H1 (cell line): ENCODE results near the gene DNER. TPM values are rescaled to one million over a fixed set of nuclear protein-coding genes. Genes with fewer than 3 reads are reported as not detected.

ENCODE experiments used
- EGR1 ChIP-seq: IDR thresholded peaks from 2 replicates; pipeline ENCODE4 v1.6.1; 2011; ENCODE audit warnings: low read depth, low read length, borderline replicate concordance
- RXRA ChIP-seq: IDR thresholded peaks from 2 replicates; pipeline ENCODE4 v1.6.1; 2011; ENCODE audit warnings: low read depth, mild to moderate bottlenecking, low read length, moderate library complexity; ENCODE audit not compliant: insufficient read depth
- SAP30 ChIP-seq: fragments of 300-600 bp; sonication (generic); IDR thresholded peaks from 2 replicates; pipeline ENCODE4 v1.7.1; 2012; ENCODE audit warnings: low read length, moderate library complexity, mild to moderate bottlenecking, inconsistent platforms; ENCODE audit not compliant: insufficient read depth, insufficient replicate concordance
- SP2 ChIP-seq: IDR thresholded peaks from 2 replicates; pipeline ENCODE4 v1.6.1; 2012; ENCODE audit warnings: mild to moderate bottlenecking, low read length, inconsistent platforms
- TAF7 ChIP-seq: optimal IDR thresholded peaks from 2 replicates; pipeline ENCODE3; 2011; ENCODE audit warnings: low read depth, mild to moderate bottlenecking, inconsistent platforms, low read length, moderate library complexity, borderline replicate concordance
- TBP ChIP-seq: IDR thresholded peaks from 2 replicates; pipeline ENCODE4 v1.6.1; 2011; ENCODE audit warnings: low read depth, low read length, improper control_type of control experiment
- TCF12 ChIP-seq: IDR thresholded peaks from 2 replicates; pipeline ENCODE4 v1.6.1; 2011; ENCODE audit warnings: low read depth, mild to moderate bottlenecking, low read length
- polyA plus RNA-seq, 7 experiments: library from polyadenylated mRNA; depleted of rRNA in 3 of 7; stranded (reverse) in 5 of 7; unstranded in 2 of 7; fragments of >200 nt in 5 of 7; fragments of 200-250 nt in 2 of 7; gene quantifications; 1 replicate in 5 of 7; 2 replicates in 1 of 7; 4 replicates in 1 of 7; pipeline versions ENCODE4 v1.2.1 to v1.2.3, GENCODE V29; 2011 to 2013; ENCODE audit warnings: missing spikeins in 2 of 7, mixed read lengths in 2 of 7
- total RNA-seq: library from RNA; stranded (reverse); fragmentation: NEBNext Ultra II Directional; extraction: Animal tissue kit (Norgen Biotek cat#: 25700); gene quantifications from 2 replicates; pipeline ENCODE4 v1.2.1, GENCODE V29; 2021
- TF ChIP-seq, protein P1 (sequence below): fragments of 300-600 bp; sonication (generic); IDR thresholded peaks from 2 replicates; pipeline ENCODE4 v1.7.1; 2012; ENCODE audit warnings: low read length, moderate library complexity, mild to moderate bottlenecking, inconsistent platforms; ENCODE audit not compliant: insufficient replicate concordance
- TF ChIP-seq, protein P2 (sequence below): IDR thresholded peaks from 2 replicates; pipeline ENCODE4 v1.6.1; 2012; ENCODE audit warnings: inconsistent platforms

The DNER gene
- total and polyA plus RNA-seq, 2 of the 8 experiments (the other 6 are each of a cell fraction or from before 2014, with no cell fraction given) = 6.8 to 16.3 TPM

DNA sequence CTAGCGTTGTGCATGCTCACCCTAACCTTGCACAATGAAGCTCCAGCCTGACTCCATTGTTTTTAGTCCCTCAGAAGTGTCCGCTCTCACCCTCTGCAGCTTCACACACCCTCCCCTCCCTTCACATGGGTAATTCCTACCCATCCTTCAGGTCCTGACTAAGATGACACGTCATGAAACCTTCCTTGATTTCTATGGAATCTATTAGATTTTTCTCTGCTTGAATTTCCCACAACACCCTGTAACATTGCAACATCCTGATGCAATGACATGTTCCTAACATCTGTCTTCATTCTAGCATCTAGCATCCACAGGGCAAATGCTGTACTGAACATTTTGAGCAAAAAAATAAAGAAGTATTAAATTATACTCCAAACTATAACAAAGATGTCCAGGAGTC is 366.2 kb downstream of the DNER start (continued):
- TF ChIP-seq, protein P1, sequence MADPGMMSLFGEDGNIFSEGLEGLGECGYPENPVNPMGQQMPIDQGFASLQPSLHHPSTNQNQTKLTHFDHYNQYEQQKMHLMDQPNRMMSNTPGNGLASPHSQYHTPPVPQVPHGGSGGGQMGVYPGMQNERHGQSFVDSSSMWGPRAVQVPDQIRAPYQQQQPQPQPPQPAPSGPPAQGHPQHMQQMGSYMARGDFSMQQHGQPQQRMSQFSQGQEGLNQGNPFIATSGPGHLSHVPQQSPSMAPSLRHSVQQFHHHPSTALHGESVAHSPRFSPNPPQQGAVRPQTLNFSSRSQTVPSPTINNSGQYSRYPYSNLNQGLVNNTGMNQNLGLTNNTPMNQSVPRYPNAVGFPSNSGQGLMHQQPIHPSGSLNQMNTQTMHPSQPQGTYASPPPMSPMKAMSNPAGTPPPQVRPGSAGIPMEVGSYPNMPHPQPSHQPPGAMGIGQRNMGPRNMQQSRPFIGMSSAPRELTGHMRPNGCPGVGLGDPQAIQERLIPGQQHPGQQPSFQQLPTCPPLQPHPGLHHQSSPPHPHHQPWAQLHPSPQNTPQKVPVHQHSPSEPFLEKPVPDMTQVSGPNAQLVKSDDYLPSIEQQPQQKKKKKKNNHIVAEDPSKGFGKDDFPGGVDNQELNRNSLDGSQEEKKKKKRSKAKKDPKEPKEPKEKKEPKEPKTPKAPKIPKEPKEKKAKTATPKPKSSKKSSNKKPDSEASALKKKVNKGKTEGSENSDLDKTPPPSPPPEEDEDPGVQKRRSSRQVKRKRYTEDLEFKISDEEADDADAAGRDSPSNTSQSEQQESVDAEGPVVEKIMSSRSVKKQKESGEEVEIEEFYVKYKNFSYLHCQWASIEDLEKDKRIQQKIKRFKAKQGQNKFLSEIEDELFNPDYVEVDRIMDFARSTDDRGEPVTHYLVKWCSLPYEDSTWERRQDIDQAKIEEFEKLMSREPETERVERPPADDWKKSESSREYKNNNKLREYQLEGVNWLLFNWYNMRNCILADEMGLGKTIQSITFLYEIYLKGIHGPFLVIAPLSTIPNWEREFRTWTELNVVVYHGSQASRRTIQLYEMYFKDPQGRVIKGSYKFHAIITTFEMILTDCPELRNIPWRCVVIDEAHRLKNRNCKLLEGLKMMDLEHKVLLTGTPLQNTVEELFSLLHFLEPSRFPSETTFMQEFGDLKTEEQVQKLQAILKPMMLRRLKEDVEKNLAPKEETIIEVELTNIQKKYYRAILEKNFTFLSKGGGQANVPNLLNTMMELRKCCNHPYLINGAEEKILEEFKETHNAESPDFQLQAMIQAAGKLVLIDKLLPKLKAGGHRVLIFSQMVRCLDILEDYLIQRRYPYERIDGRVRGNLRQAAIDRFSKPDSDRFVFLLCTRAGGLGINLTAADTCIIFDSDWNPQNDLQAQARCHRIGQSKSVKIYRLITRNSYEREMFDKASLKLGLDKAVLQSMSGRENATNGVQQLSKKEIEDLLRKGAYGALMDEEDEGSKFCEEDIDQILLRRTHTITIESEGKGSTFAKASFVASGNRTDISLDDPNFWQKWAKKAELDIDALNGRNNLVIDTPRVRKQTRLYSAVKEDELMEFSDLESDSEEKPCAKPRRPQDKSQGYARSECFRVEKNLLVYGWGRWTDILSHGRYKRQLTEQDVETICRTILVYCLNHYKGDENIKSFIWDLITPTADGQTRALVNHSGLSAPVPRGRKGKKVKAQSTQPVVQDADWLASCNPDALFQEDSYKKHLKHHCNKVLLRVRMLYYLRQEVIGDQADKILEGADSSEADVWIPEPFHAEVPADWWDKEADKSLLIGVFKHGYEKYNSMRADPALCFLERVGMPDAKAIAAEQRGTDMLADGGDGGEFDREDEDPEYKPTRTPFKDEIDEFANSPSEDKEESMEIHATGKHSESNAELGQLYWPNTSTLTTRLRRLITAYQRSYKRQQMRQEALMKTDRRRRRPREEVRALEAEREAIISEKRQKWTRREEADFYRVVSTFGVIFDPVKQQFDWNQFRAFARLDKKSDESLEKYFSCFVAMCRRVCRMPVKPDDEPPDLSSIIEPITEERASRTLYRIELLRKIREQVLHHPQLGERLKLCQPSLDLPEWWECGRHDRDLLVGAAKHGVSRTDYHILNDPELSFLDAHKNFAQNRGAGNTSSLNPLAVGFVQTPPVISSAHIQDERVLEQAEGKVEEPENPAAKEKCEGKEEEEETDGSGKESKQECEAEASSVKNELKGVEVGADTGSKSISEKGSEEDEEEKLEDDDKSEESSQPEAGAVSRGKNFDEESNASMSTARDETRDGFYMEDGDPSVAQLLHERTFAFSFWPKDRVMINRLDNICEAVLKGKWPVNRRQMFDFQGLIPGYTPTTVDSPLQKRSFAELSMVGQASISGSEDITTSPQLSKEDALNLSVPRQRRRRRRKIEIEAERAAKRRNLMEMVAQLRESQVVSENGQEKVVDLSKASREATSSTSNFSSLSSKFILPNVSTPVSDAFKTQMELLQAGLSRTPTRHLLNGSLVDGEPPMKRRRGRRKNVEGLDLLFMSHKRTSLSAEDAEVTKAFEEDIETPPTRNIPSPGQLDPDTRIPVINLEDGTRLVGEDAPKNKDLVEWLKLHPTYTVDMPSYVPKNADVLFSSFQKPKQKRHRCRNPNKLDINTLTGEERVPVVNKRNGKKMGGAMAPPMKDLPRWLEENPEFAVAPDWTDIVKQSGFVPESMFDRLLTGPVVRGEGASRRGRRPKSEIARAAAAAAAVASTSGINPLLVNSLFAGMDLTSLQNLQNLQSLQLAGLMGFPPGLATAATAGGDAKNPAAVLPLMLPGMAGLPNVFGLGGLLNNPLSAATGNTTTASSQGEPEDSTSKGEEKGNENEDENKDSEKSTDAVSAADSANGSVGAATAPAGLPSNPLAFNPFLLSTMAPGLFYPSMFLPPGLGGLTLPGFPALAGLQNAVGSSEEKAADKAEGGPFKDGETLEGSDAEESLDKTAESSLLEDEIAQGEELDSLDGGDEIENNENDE = no peak
- TF ChIP-seq, protein P2, sequence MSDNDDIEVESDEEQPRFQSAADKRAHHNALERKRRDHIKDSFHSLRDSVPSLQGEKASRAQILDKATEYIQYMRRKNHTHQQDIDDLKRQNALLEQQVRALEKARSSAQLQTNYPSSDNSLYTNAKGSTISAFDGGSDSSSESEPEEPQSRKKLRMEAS = no peak
- TF ChIP-seq SAP30 = no peak
- no peak for TF ChIP-seq SP2
- TF ChIP-seq TAF7 = no peak
- no peak for TF ChIP-seq TBP
- no peak for TF ChIP-seq TCF12
- TF ChIP-seq EGR1 = no peak
- TF ChIP-seq RXRA = no peak
